SK-N-SH treated with all-trans-retinoic acid at 6 μM for 48 hours (cell line): ENCODE results near the gene PCID2.

Experiments used
- ATAC-seq: fragments of 200-7000 bp; cut with Tn5 transposase; 3 replicates; pipeline ENCODE4 v1.9.1; 2020; ENCODE audit warnings: mild to moderate bottlenecking, moderate library complexity
- BACH2 ChIP-seq: fragments of 250-450 bp; sonication (Bioruptor Pico); IDR thresholded peaks from 2 replicates; pipeline ENCODE4 v1.9.0; 2021; ENCODE audit warnings: mild to moderate bottlenecking, borderline replicate concordance
- CREB5 ChIP-seq: fragments of 250-450 bp; sonication (Bioruptor Pico); IDR thresholded peaks from 2 replicates; pipeline ENCODE4 v1.5.1; 2020; ENCODE audit warnings: low read depth, mild to moderate bottlenecking, moderate library complexity
- CSDC2 ChIP-seq: fragments of 250-450 bp; sonication (Bioruptor Pico); IDR thresholded peaks from 2 replicates; pipeline ENCODE4 v1.5.0; 2020; ENCODE audit warnings: mild to moderate bottlenecking, moderate library complexity
- ESRRG ChIP-seq: fragments of 250-450 bp; sonication (Bioruptor Pico); IDR thresholded peaks from 2 replicates; pipeline ENCODE4 v1.6.1; 2021; ENCODE audit warnings: mild to moderate bottlenecking
- ISL1 ChIP-seq: fragments of 250-450 bp; sonication (Bioruptor Pico); IDR thresholded peaks from 2 replicates; pipeline ENCODE4 v2.1.2; 2022; ENCODE audit warnings: mild to moderate bottlenecking, moderate library complexity
- OSR1 ChIP-seq: fragments of 250-450 bp; sonication (Bioruptor Pico); IDR thresholded peaks from 2 replicates; pipeline ENCODE4 v1.8.0; 2022; ENCODE audit warnings: moderate library complexity, mild to moderate bottlenecking, inconsistent platforms
- POU6F1 ChIP-seq: fragments of 250-450 bp; sonication (Bioruptor Pico); IDR thresholded peaks from 2 replicates; pipeline ENCODE4 v1.8.0; 2021; ENCODE audit warnings: low read depth, mild to moderate bottlenecking, moderate library complexity, borderline replicate concordance
- PPARA ChIP-seq: fragments of 250-450 bp; sonication (Bioruptor Pico); IDR thresholded peaks from 2 replicates; pipeline ENCODE4 v1.5.0; 2020; ENCODE audit warnings: mild to moderate bottlenecking, borderline replicate concordance
- RARB ChIP-seq: fragments of 250-450 bp; sonication (Bioruptor Pico); IDR thresholded peaks from 2 replicates; pipeline ENCODE4 v1.8.0; 2021; ENCODE audit warnings: mild to moderate bottlenecking, moderate library complexity
- SNAI2 ChIP-seq: fragments of 250-450 bp; sonication (Bioruptor Pico); IDR thresholded peaks from 2 replicates; pipeline ENCODE4 v1.5.0; 2020; ENCODE audit warnings: mild to moderate bottlenecking, moderate library complexity
- TCF4 ChIP-seq: fragments of 250-450 bp; sonication (Bioruptor Pico); IDR thresholded peaks from 2 replicates; pipeline ENCODE4 v1.8.0; 2021; ENCODE audit warnings: mild to moderate bottlenecking, moderate library complexity, borderline replicate concordance
- TOX ChIP-seq: fragments of 250-450 bp; sonication (Bioruptor Pico); IDR thresholded peaks from 2 replicates; pipeline ENCODE4 v1.8.0; 2021; ENCODE audit warnings: mild to moderate bottlenecking, moderate library complexity, borderline replicate concordance
- TSHZ2 ChIP-seq: fragments of 250-450 bp; sonication (Bioruptor Pico); IDR thresholded peaks from 2 replicates; pipeline ENCODE4 v1.5.0; 2020; ENCODE audit warnings: mild to moderate bottlenecking, moderate library complexity
- ZC3H10 ChIP-seq: fragments of 250-450 bp; sonication (Bioruptor Pico); IDR thresholded peaks from 2 replicates; pipeline ENCODE4 v1.5.1; 2021; ENCODE audit warnings: mild to moderate bottlenecking, moderate library complexity
- ZFP3 ChIP-seq: fragments of 250-450 bp; sonication (Bioruptor Pico); IDR thresholded peaks from 2 replicates; pipeline ENCODE4 v1.5.0; 2020; ENCODE audit warnings: mild to moderate bottlenecking, moderate library complexity
- ZNF565 ChIP-seq: fragments of 450-650 bp; formaldehyde crosslinking; conservative IDR thresholded peaks from 2 replicates; pipeline ENCODE4 v1.5.0; 2020; ENCODE audit warnings: low read depth, mild to moderate bottlenecking, moderate library complexity
- ZNF70 ChIP-seq: fragments of 450-650 bp; formaldehyde crosslinking; IDR thresholded peaks from 2 replicates; pipeline ENCODE4 v1.5.0; 2020; ENCODE audit warnings: mild to moderate bottlenecking, moderate library complexity
- ZNF8 ChIP-seq: fragments of 450-650 bp; formaldehyde crosslinking; IDR thresholded peaks from 2 replicates; pipeline ENCODE4 v1.5.0; 2020; ENCODE audit warnings: mild to moderate bottlenecking, moderate library complexity
- TF ChIP-seq, protein P1 (sequence below): fragments of 250-450 bp; sonication (Bioruptor Pico); IDR thresholded peaks from 2 replicates; pipeline ENCODE4 v1.8.0; 2020; ENCODE audit warnings: mild to moderate bottlenecking, moderate library complexity, borderline replicate concordance

The PCID2 gene

DNA sequence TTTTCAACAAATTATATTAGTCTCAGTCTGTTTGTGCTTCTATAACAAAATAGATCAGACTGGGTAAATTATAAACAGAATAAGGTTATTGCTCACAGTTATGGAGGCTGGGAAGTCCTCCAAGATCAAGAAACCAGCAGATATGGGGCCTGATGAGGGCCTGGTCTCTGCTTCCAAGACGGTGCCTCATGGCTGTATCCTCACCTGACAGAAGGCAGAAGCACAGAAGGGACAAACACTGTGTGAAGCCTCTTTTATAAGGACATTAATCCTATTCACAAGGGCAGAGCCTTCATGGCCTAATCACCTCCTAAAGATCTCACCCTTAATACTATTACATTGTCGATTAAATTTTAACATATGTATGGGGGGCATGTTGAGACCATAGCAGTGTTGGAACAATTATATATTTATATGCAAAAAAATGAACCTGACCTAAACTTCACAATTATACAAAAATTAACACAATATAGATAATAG, 73.1 kb downstream of the PCID2 start:
- ATAC-seq = no peak
- TF ChIP-seq CREB5 (CRISPR knock-in tag) = no peak
- TF ChIP-seq, all 23 proteins: peak for 0

GRCh38 chr13:113129921-113130750, 78.3 kb downstream of the PCID2 start:
- no peak for ATAC-seq
- TF ChIP-seq RARB (no peak), PPARA (CRISPR knock-in tag) (no peak), ZFP3 (CRISPR knock-in tag) (no peak), OSR1 (CRISPR knock-in tag) (no peak), ZC3H10 (no peak), ZNF565 (CRISPR knock-in tag) (no peak), CSDC2 (CRISPR knock-in tag) (no peak), SNAI2 (CRISPR knock-in tag) (no peak), TSHZ2 (CRISPR knock-in tag) (no peak), TCF4 (CRISPR knock-in tag) (no peak), ZNF70 (no peak), ISL1 (no peak), ZNF8 (no peak), CREB5 (CRISPR knock-in tag) (no peak), POU6F1 (CRISPR knock-in tag) (no peak), ESRRG (CRISPR knock-in tag) (no peak)
- TF ChIP-seq, protein P1, sequence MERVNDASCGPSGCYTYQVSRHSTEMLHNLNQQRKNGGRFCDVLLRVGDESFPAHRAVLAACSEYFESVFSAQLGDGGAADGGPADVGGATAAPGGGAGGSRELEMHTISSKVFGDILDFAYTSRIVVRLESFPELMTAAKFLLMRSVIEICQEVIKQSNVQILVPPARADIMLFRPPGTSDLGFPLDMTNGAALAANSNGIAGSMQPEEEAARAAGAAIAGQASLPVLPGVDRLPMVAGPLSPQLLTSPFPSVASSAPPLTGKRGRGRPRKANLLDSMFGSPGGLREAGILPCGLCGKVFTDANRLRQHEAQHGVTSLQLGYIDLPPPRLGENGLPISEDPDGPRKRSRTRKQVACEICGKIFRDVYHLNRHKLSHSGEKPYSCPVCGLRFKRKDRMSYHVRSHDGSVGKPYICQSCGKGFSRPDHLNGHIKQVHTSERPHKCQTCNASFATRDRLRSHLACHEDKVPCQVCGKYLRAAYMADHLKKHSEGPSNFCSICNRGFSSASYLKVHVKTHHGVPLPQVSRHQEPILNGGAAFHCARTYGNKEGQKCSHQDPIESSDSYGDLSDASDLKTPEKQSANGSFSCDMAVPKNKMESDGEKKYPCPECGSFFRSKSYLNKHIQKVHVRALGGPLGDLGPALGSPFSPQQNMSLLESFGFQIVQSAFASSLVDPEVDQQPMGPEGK (CRISPR knock-in tag) = no peak

DNA sequence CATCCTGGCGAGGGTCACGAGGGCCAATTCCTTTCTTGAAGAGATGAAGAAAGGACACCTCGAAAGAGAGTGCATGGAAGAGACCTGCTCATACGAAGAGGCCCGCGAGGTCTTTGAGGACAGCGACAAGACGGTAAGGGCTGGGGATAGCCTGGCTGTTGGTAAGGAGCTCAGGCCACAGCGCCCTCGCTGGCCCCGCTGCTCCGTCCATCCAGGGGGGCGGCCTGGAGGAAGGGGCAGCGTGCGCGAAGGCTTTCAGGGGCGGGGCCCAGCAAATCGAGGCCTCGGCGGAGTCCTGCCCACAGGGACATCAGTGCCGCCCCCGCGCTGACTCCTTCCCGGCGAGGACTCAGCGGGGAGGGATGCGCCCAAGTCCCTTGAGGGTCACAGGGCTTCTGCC, 79.0 kb downstream of the PCID2 start:
- no peak for ATAC-seq
- TF ChIP-seq ESRRG (CRISPR knock-in tag) = no peak
- no peak for TF ChIP-seq CSDC2 (CRISPR knock-in tag)
- no peak for TF ChIP-seq TOX (CRISPR knock-in tag)
- no peak for TF ChIP-seq RARB
- no peak for TF ChIP-seq BACH2 (CRISPR knock-in tag)
- TF ChIP-seq ZFP3 (CRISPR knock-in tag) = no peak
- TF ChIP-seq ZC3H10 = no peak
